Left ventricle myocardium superior (tissue), 1 donor: ENCODE results near the gene NAALAD2. TPM values are rescaled to one million over a fixed set of nuclear protein-coding genes. Genes with fewer than 3 reads are reported as not detected.
"Not testable (repeated sequence)": the region's sequence is repeated elsewhere in the genome, so short reads cannot be mapped to it uniquely, and the experiment has no call there.

ENCODE experiments used
- ATAC-seq: fragments of 200-7000 bp; cut with Tn5 transposase; one replicate; pipeline ENCODE4 v1.9.1; 2020; ENCODE audit warnings: mild to moderate bottlenecking, moderate library complexity
- DNase-seq: peaks from one replicate; pipeline ENCODE4 v3.0.0-alpha.2; 2020
- intact Hi-C: fragments of 100-400 bp; cut with micrococcal nuclease; formaldehyde crosslinking; loops from one replicate; pipeline ENCODE4 v1.11.0; 2022
- total RNA-seq: library from RNA; stranded (reverse); fragmentation: NEBNext Ultra II Directional; extraction: Animal tissue kit (Norgen Biotek cat#: 25700); gene quantifications from one replicate; pipeline ENCODE4 v1.2.1, GENCODE V29; 2021
- donor health status: DM: no; HTN: yes; CAD: no; lungs with severe emphysema.

The NAALAD2 gene
- total RNA-seq, 1 donor from 2014 or later, result 1.8 TPM

- ATAC-seq (no peak), DNase-seq (no peak)
- intact Hi-C loops, result no loop called here
These were observed 53.4 kb downstream of the NAALAD2 start for GRCh38 chr11:90187839-90188238.

GRCh38 chr11:90189011-90189410 lies 54.5 kb downstream of the NAALAD2 start:
- no peak for ATAC-seq
- intact Hi-C loops, result no loop called here
- no peak for DNase-seq

- DNase-seq (no peak), ATAC-seq (no peak)
- intact Hi-C loops, result no loop called here
These were observed 58.6 kb downstream of the NAALAD2 start for GRCh38 chr11:90192869-90193582.

- intact Hi-C loops, result no loop called here
- DNase-seq (no peak), ATAC-seq (no peak)
These were observed 62.9 kb downstream of the NAALAD2 start for GRCh38 chr11:90197377-90197776.

- ATAC-seq, result no peak
- intact Hi-C loops, result no loop called here
- no peak for DNase-seq
These were observed 67.9 kb downstream of the NAALAD2 start for GRCh38 chr11:90202342-90202741.

- DNase-seq (no peak), ATAC-seq (no peak)
- intact Hi-C loops, result no loop called here
These were observed 69.9 kb downstream of the NAALAD2 start for GRCh38 chr11:90204407-90204806.

- ATAC-seq (no peak), DNase-seq (no peak)
- intact Hi-C loops, result no loop called here
These were observed 70.6 kb downstream of the NAALAD2 start for GRCh38 chr11:90204832-90205646.

GRCh38 chr11:90207992-90208391 lies 73.5 kb downstream of the NAALAD2 start:
- ATAC-seq, DNase-seq, intact Hi-C loops: not testable (repeated sequence)

- DNase-seq, result no peak
- ATAC-seq, result no peak
- intact Hi-C loops, result no loop called here
These were observed 74.4 kb downstream of the NAALAD2 start for GRCh38 chr11:90208857-90209256.

- no peak for ATAC-seq
- no peak for DNase-seq
- intact Hi-C loops, result no loop called here
These were observed 78.9 kb downstream of the NAALAD2 start for GRCh38 chr11:90213322-90213721.

- DNase-seq (no peak), ATAC-seq (peak; percentile 86)
- intact Hi-C loops, result no loop called here
These were observed 82.1 kb downstream of the NAALAD2 start for GRCh38 chr11:90216611-90217010.

GRCh38 chr11:90218606-90219005 lies 84.1 kb downstream of the NAALAD2 start:
- ATAC-seq, result no peak
- DNase-seq, result peak; percentile 56

GRCh38 chr11:90219438-90219837 lies 85.0 kb downstream of the NAALAD2 start:
- intact Hi-C loops, result no loop called here
- DNase-seq (no peak), ATAC-seq (no peak)

More at GRCh38 chr11:90218606-90219005, 84.1 kb downstream of the NAALAD2 start:
- intact Hi-C loops, result no loop called here

GRCh38 chr11:90220391-90220790 lies 85.9 kb downstream of the NAALAD2 start:
- ATAC-seq (no peak), DNase-seq (no peak)
- intact Hi-C loops, result no loop called here

- no peak for ATAC-seq
- no peak for DNase-seq
- intact Hi-C loops, result no loop called here
These were observed 87.5 kb downstream of the NAALAD2 start for GRCh38 chr11:90221803-90222458.

- intact Hi-C loops, result no loop called here
- DNase-seq, result peak; percentile 94
- peak; percentile 98 for ATAC-seq
These were observed 88.2 kb downstream of the NAALAD2 start, which contains the start of gene CHORDC1 for GRCh38 chr11:90222459-90223247. TSS of gene CHORDC1 (minus strand) at chr11:90223049. CDS start at chr11:90222954, 95 bp downstream.

GRCh38 chr11:90223248-90223585 lies 88.8 kb downstream of the NAALAD2 start:
- DNase-seq (no peak), ATAC-seq (peak; percentile 72)
- intact Hi-C loops, result no loop called here

- intact Hi-C loops, result no loop called here
- DNase-seq (no peak), ATAC-seq (no peak)
These were observed 93.6 kb downstream of the NAALAD2 start for GRCh38 chr11:90228056-90228455.

GRCh38 chr11:90229791-90230190 lies 95.3 kb downstream of the NAALAD2 start:
- ATAC-seq, result no peak
- intact Hi-C loops, result no loop called here
- DNase-seq, result no peak
